IMR-90 (cell line): ENCODE data around the gene TCERG1. TPM values are rescaled to one million over a fixed set of nuclear protein-coding genes. Genes with fewer than 3 reads are reported as not detected.

Experiments used
- ATAC-seq: fragments of 200-7000 bp; cut with Tn5 transposase; 2 replicates; pipeline ENCODE4 v1.9.1; 2020; ENCODE audit warnings: low read depth, mild to moderate bottlenecking, moderate library complexity
- BruUV-seq: library from RNA; stranded (reverse); fragments of 400-500 nt; replicated peaks from 2 replicates; lab custom pipeline; 2021; lab: Mats Ljungman, UMichigan
- CTCF ChIA-PET: fragments of 300-600 bp; formaldehyde crosslinking; extraction: SDS; loops from one replicate; lab custom pipeline; 2021; ENCODE audit warnings: antibody characterized with exemption; lab: Yijun Ruan, JAX
- POLR2A ChIA-PET: fragments of 300-600 bp; sonication (Branson Sonifier 250); formaldehyde crosslinking; loops from one replicate; lab custom pipeline; 2022; ENCODE audit warnings: antibody characterized with exemption; ENCODE audit not compliant: unreplicated experiment; lab: Charles Lee
- DNase-seq: peaks from one replicate; pipeline ENCODE4 v3.0.0; 2013
- H2AFZ ChIP-seq: replicated peaks from 2 replicates; pipeline ENCODE3; 2013; ENCODE audit warnings: low read length, mild to moderate bottlenecking; ENCODE audit not compliant: poor library complexity
- H2AK5ac ChIP-seq: 2 replicates; pipeline ENCODE4 v1.6.1; 2013; ENCODE audit warnings: low read depth, low read length, inconsistent platforms
- H2AK9ac ChIP-seq: replicated peaks from 2 replicates; pipeline ENCODE3; 2013; ENCODE audit warnings: mild to moderate bottlenecking, low read depth, low read length, moderate library complexity; ENCODE audit not compliant: poor library complexity
- H2BK120ac ChIP-seq: 2 replicates; pipeline ENCODE4 v1.6.1; 2013; ENCODE audit warnings: low read depth, low read length, inconsistent platforms
- H2BK15ac ChIP-seq: 3 replicates; pipeline ENCODE4 v1.6.1; 2013; ENCODE audit warnings: low read depth, low read length, inconsistent platforms
- H2BK20ac ChIP-seq: 2 replicates; pipeline ENCODE4 v1.6.1; 2013; ENCODE audit warnings: low read depth, mild to moderate bottlenecking, inconsistent platforms, low read length, moderate library complexity
- H2BK5ac ChIP-seq: 2 replicates; pipeline ENCODE4 v1.6.1; 2013; ENCODE audit warnings: mild to moderate bottlenecking, low read depth, low read length, inconsistent platforms; ENCODE audit not compliant: poor library complexity, severe bottlenecking
- H3K14ac ChIP-seq: replicated peaks from 2 replicates; pipeline ENCODE4 v1.6.1; 2013; ENCODE audit warnings: low read depth, low read length, inconsistent platforms
- H3K18ac ChIP-seq: 2 replicates; pipeline ENCODE4 v1.6.1; 2013; ENCODE audit warnings: low read depth, low read length, control low read depth
- H3K23ac ChIP-seq: 2 replicates; pipeline ENCODE4 v1.6.1; 2013; ENCODE audit warnings: low read depth, low read length, inconsistent platforms
- H3K27ac ChIP-seq: 2 replicates; pipeline ENCODE4 v1.5.1; 2013; ENCODE audit warnings: mild to moderate bottlenecking, control low read depth, low read length; ENCODE audit not compliant: insufficient read depth
- H3K27me3 ChIP-seq: 2 replicates; pipeline ENCODE4 v1.6.1; 2013; ENCODE audit warnings: low read length; ENCODE audit not compliant: control insufficient read depth, insufficient read depth
- H3K36me3 ChIP-seq: 2 replicates; pipeline ENCODE4 v1.6.1; 2013; ENCODE audit warnings: low read length, mixed read lengths; ENCODE audit not compliant: control insufficient read depth, insufficient read depth
- H3K4ac ChIP-seq: 2 replicates; pipeline ENCODE4 v1.6.1; 2013; ENCODE audit warnings: low read depth, low read length, inconsistent platforms
- H3K4me1 ChIP-seq: 2 replicates; pipeline ENCODE4 v1.6.1; 2013; ENCODE audit warnings: low read length, mixed read lengths; ENCODE audit not compliant: control insufficient read depth, insufficient read depth
- H3K4me2 ChIP-seq: 2 replicates; pipeline ENCODE4 v1.6.1; 2013; ENCODE audit warnings: low read depth, mild to moderate bottlenecking, control low read depth, low read length, moderate library complexity
- H3K4me3 ChIP-seq: 2 replicates; pipeline ENCODE4 v1.5.1; 2013; ENCODE audit warnings: low read depth, mild to moderate bottlenecking, control low read depth, low read length, moderate library complexity; ENCODE audit not compliant: insufficient read depth
- H3K56ac ChIP-seq: 2 replicates; pipeline ENCODE4 v1.6.1; 2013; ENCODE audit warnings: low read length, inconsistent platforms; ENCODE audit not compliant: insufficient read depth; ENCODE audit errors: extremely low read depth
- H3K79me1 ChIP-seq, 2 experiments: 2 replicates each; pipeline ENCODE4 v1.6.1; 2013; ENCODE audit warnings: low read length in 2 of 2, inconsistent platforms in 1 of 2, low read depth in 1 of 2
- H3K9ac ChIP-seq: 2 replicates; pipeline ENCODE4 v1.6.1; 2013; ENCODE audit warnings: low read depth, low read length, control low read depth
- H3K9me1 ChIP-seq: 2 replicates; pipeline ENCODE4 v1.6.1; 2013; ENCODE audit warnings: low read length, inconsistent platforms; ENCODE audit not compliant: insufficient read depth
- H3K9me3 ChIP-seq: 2 replicates; pipeline ENCODE4 v1.6.1; 2013; ENCODE audit warnings: low read length; ENCODE audit not compliant: control insufficient read depth, insufficient read depth
- H4K20me1 ChIP-seq: 2 replicates; pipeline ENCODE4 v1.6.1; 2013; ENCODE audit warnings: low read length, inconsistent platforms; ENCODE audit not compliant: insufficient read depth
- H4K5ac ChIP-seq: 2 replicates; pipeline ENCODE4 v1.6.1; 2013; ENCODE audit warnings: mild to moderate bottlenecking, low read depth, low read length, control low read depth
- H4K8ac ChIP-seq, 2 experiments: 2 replicates each; pipeline ENCODE4 v1.6.1; 2013; ENCODE audit warnings: low read depth in 2 of 2, low read length in 2 of 2, control low read depth in 1 of 2, inconsistent platforms in 1 of 2
- H4K91ac ChIP-seq: 2 replicates; pipeline ENCODE4 v1.6.1; 2013; ENCODE audit warnings: low read depth, low read length, inconsistent platforms; ENCODE audit not compliant: insufficient read depth
- FOS ChIP-seq: fragments of 150-350 bp; IDR thresholded peaks from 2 replicates; pipeline ENCODE4 v1.6.1; 2016; ENCODE audit warnings: low read depth, low read length
- MAFK ChIP-seq: IDR thresholded peaks from 2 replicates; pipeline ENCODE4 v1.6.1; 2012; ENCODE audit warnings: low read depth, low read length, improper control_type of control experiment
- MAZ ChIP-seq: IDR thresholded peaks from 2 replicates; pipeline ENCODE4 v1.6.1; 2012; ENCODE audit warnings: low read depth, mild to moderate bottlenecking, low read length, improper control_type of control experiment, moderate library complexity, borderline replicate concordance
- MXI1 ChIP-seq: IDR thresholded peaks from 2 replicates; pipeline ENCODE4 v1.6.1; 2012; ENCODE audit warnings: low read depth, mild to moderate bottlenecking, low read length, moderate library complexity, borderline replicate concordance
- NFE2L2 ChIP-seq: fragments of 150-350 bp; IDR thresholded peaks from 2 replicates; pipeline ENCODE4 v1.6.1; 2016; ENCODE audit warnings: low read depth, mild to moderate bottlenecking, low read length
- RAD21 ChIP-seq: IDR thresholded peaks from 2 replicates; pipeline ENCODE4 v1.6.1; 2012; ENCODE audit warnings: low read length, improper control_type of control experiment
- RCOR1 ChIP-seq: IDR thresholded peaks from 2 replicates; pipeline ENCODE4 v1.6.1; 2012; ENCODE audit warnings: mild to moderate bottlenecking, low read length, improper control_type of control experiment; ENCODE audit not compliant: insufficient replicate concordance
- RFX5 ChIP-seq: IDR thresholded peaks from 2 replicates; pipeline ENCODE4 v1.8.0; 2012; ENCODE audit warnings: low read depth, mild to moderate bottlenecking, low read length, moderate library complexity
- USF2 ChIP-seq: fragments of 150-350 bp; IDR thresholded peaks from 2 replicates; pipeline ENCODE4 v1.6.1; 2017; ENCODE audit warnings: mild to moderate bottlenecking, antibody characterized with exemption, low read length, low read depth
- WGBS, 2 experiments: methylation state at CpG; one replicate each; pipeline versions ENCODE4 v1.1.5 to v1.1.7; 2013; ENCODE audit warnings: missing lambda C conversion rate in 2 of 2; ENCODE audit not compliant: insufficient read length in 1 of 2; ENCODE audit errors: extremely low coverage in 2 of 2; 5-methylcytosine and 5-hydroxymethylcytosine counted together
- dilution Hi-C: fragments of 300-500 bp; cut with HindIII; formaldehyde crosslinking; loops from one replicate; pipeline ENCODE4 v1.14.3; 2018; ENCODE audit warnings: low sequenced_read_pairs; ENCODE audit not compliant: unreplicated experiment
- in situ Hi-C: fragments of 300-500 bp; cut with MboI; formaldehyde crosslinking; loops from 3 replicates; pipeline ENCODE4 v1.14.3; 2019; ENCODE audit warnings: low sequenced_read_pairs, inconsistent platforms, mixed read lengths
- intact Hi-C: fragments of 100-400 bp; cut with micrococcal nuclease; formaldehyde crosslinking; loops from 2 replicates; pipeline ENCODE4 v1.10.0; 2022
- polyA plus RNA-seq, 3 experiments: library from polyadenylated mRNA; depleted of rRNA; stranded (reverse); fragments of >200 nt; gene quantifications; 2 replicates each; pipeline ENCODE4 v1.2.3, GENCODE V29; 2012; ENCODE audit warnings: low replicate concordance in 1 of 3
- total RNA-seq: library from RNA; depleted of rRNA; stranded (reverse); fragments of >200 nt; gene quantifications from 2 replicates; pipeline ENCODE4 v1.2.3, GENCODE V29; 2012

TCERG1 gene
- total and polyA plus RNA-seq, 2 of the 4 experiments (the other 2 are of a cell fraction): 21.9 to 44.7 TPM

- CTCF ChIA-PET: no interaction called here
- H2AFZ ChIP-seq: no peak overlapping the region
Observed at GRCh38 chr5:146409054-146409671, 38.0 kb upstream of the TCERG1 start.

More at GRCh38 chr5:146409054-146409671, 38.0 kb upstream of the TCERG1 start:
- no peak overlapping the region for H2AK5ac ChIP-seq
- dilution Hi-C loops: no loop called here
- peaks cover 10% of the 10 kb centered on the region; the same call in 1 of the 2 replicates for H3K27me3 ChIP-seq
- H3K4ac ChIP-seq: no peak overlapping the region
- no peaks in the 10 kb centered on the region for H3K9me1 ChIP-seq
- no peak overlapping the region for H3K18ac ChIP-seq
- no peak overlapping the region for H2BK5ac ChIP-seq
- peak; percentile 26 for DNase-seq
- H3K9ac ChIP-seq: no peak overlapping the region
- peak; percentile 32; the same call in 1 of the 2 replicates for ATAC-seq
- no peak overlapping the region for H4K91ac ChIP-seq
- intact Hi-C loops: no loop called here
- peak overlapping the region; percentile 40; the same call in 1 of the 2 replicates for H3K4me2 ChIP-seq
- no peak overlapping the region for H2BK20ac ChIP-seq
- H3K4me1 ChIP-seq: no peaks in the 10 kb centered on the region
- no peak overlapping the region for H3K4me3 ChIP-seq
- no peak overlapping the region for H3K23ac ChIP-seq
- H3K9me3 ChIP-seq: no peaks in the 10 kb centered on the region
- H2BK120ac ChIP-seq: no peak overlapping the region
- TF ChIP-seq FOS (no peak), USF2 (no peak), RCOR1 (no peak), RFX5 (no peak), RAD21 (no peak), MXI1 (no peak), MAFK (no peak), NFE2L2 (no peak), MAZ (no peak)
- in situ Hi-C loops: no loop called here
- no peak overlapping the region for H3K56ac ChIP-seq
- POLR2A ChIA-PET: no interaction called here
- no TSS peak for BruUV-seq
- no peak overlapping the region for H2AK9ac ChIP-seq
- no peak overlapping the region for H4K8ac ChIP-seq
- H2BK15ac ChIP-seq: no peak overlapping the region
- H4K20me1 ChIP-seq: no peaks in the 10 kb centered on the region
- no peak overlapping the region for H3K14ac ChIP-seq
- H3K79me1 ChIP-seq: no peaks in the 10 kb centered on the region
- no peak overlapping the region for H3K27ac ChIP-seq
- no peak overlapping the region for H4K5ac ChIP-seq
- H3K36me3 ChIP-seq: no peaks in the 10 kb centered on the region
- WGBS, 2 experiments: no CpG with 5 or more reads among the region's 11 CpGs
